OCI-LY3 (cell line): ENCODE measurements around the gene OR51A7.

Experiments used
- H2AFZ ChIP-seq: fragments of 200-600, 300-600 bp; shearing (Covaris generic); 2 replicates; pipeline ENCODE4 v1.6.0; 2014; ENCODE audit warnings: antibody characterized with exemption, low read depth, low read length
- H3K27ac ChIP-seq: fragments of 200-600, 300-600 bp; sonication (generic); 2 replicates; pipeline ENCODE4 v1.5.1; 2014; ENCODE audit warnings: mild to moderate bottlenecking, low read length, moderate library complexity, mixed read lengths
- H3K27me3 ChIP-seq: fragments of 200-600, 300-600 bp; sonication (generic); 2 replicates; pipeline ENCODE4 v1.6.1; 2014; ENCODE audit warnings: low read depth, low read length, mixed read lengths
- H3K36me3 ChIP-seq: fragments of 200-600, 300-600 bp; sonication (generic); replicated peaks from 2 replicates; pipeline ENCODE3; 2014; ENCODE audit warnings: low read depth, low read length, mixed read lengths
- H3K4me1 ChIP-seq: fragments of 300-600, 200-600 bp; sonication (generic); 2 replicates; pipeline ENCODE4 v1.6.1; 2014; ENCODE audit warnings: low read length, mixed read lengths
- H3K4me2 ChIP-seq: fragments of 200-600, 300-600 bp; sonication (generic); 2 replicates; pipeline ENCODE4 v1.6.1; 2014; ENCODE audit warnings: low read length, mixed read lengths
- H3K4me3 ChIP-seq: fragments of 300-600, 200-600 bp; sonication (generic); 2 replicates; pipeline ENCODE4 v1.5.1; 2014; ENCODE audit warnings: antibody characterized with exemption, mild to moderate bottlenecking, low read length, moderate library complexity
- H3K79me2 ChIP-seq: fragments of 300-600, 200-600 bp; shearing (Covaris generic); 2 replicates; pipeline ENCODE4 v1.6.1; 2014; ENCODE audit warnings: mild to moderate bottlenecking, low read length, mixed read lengths
- H3K9ac ChIP-seq: fragments of 300-600, 200-600 bp; shearing (Covaris generic); 2 replicates; pipeline ENCODE4 v1.6.0; 2014; ENCODE audit warnings: mild to moderate bottlenecking, low read length, moderate library complexity
- H3K9me3 ChIP-seq: fragments of 200-600, 300-600 bp; shearing (Covaris generic); 2 replicates; pipeline ENCODE4 v1.6.1; 2014; ENCODE audit warnings: low read length, mixed read lengths; ENCODE audit not compliant: insufficient read depth
- H4K20me1 ChIP-seq: fragments of 200-600, 300-600 bp; sonication (generic); 2 replicates; pipeline ENCODE4 v1.6.1; 2016; ENCODE audit warnings: low read length, mixed read lengths; ENCODE audit not compliant: insufficient read depth
- CTCF ChIP-seq: fragments of 200-600, 300-600 bp; sonication (generic); IDR thresholded peaks from 2 replicates; pipeline ENCODE4 v1.5.1; 2014; ENCODE audit warnings: antibody characterized with exemption, low read length, low read depth
- EZH2phosphoT487 ChIP-seq: fragments of 200-600 bp; shearing (Covaris generic); IDR thresholded peaks from 2 replicates; pipeline ENCODE4 v1.6.1; 2018; ENCODE audit warnings: antibody characterized with exemption, mixed run types, low read depth

OR51A7 gene

DNA sequence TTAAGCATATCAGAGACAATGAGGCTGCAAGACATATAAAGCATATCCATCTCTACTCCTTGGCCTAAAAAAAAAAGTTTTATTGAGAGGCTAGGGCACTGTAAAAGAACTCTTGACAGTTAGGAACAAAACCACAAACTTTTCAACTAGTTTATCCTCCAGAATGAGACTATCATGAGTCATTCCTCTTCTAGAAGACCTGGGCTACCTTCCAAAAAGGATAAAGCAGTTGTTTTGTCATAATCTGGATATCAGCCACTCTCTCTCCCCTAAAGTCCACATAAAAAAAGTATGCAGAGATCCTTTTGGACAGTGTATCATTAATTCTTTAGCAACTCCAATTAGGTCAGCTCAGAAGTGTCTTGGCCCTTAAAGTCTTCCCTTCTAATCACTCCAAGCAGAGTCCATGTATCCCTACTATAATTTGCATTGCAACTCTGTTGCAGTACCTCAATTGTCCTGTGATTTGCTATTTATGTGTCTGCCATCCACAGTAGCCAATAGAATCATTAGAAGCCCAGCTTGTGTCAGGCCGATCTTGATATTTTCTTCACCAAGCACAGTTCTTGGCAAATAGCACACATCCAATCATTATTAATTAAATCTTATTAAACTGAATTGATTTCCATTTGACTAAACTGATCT is 11.5 kb upstream of the OR51A7 start:
- H3K4me2 ChIP-seq = no peak overlapping the region

GRCh38 chr11:4916581-4916980 is 13.0 kb downstream of the OR51A7 start:
- no peaks in the 10 kb centered on the region for H3K27me3 ChIP-seq
- no peaks in the 10 kb centered on the region for H3K9me3 ChIP-seq
- H3K4me2 ChIP-seq = no peak overlapping the region
- no peaks in the 10 kb centered on the region for H3K79me2 ChIP-seq
- H3K27ac ChIP-seq = no peak overlapping the region
- no peak overlapping the region for H2AFZ ChIP-seq
- H3K4me1 ChIP-seq = peaks cover 13% of the 10 kb centered on the region
- no peak overlapping the region for H3K9ac ChIP-seq
- TF ChIP-seq CTCF = no peak
- H3K36me3 ChIP-seq = no peaks in the 10 kb centered on the region
- H4K20me1 ChIP-seq = no peaks in the 10 kb centered on the region
- H3K4me3 ChIP-seq = no peak overlapping the region

More for the DNA sequence above, 11.5 kb upstream of the OR51A7 start:
- no peaks in the 10 kb centered on the region for H3K36me3 ChIP-seq
- H2AFZ ChIP-seq = no peak overlapping the region
- H3K27ac ChIP-seq = no peak overlapping the region
- H4K20me1 ChIP-seq = no peaks in the 10 kb centered on the region
- TF ChIP-seq EZH2phosphoT487 (no peak), CTCF (no peak)
- H3K27me3 ChIP-seq = no peaks in the 10 kb centered on the region
- no peak overlapping the region for H3K4me3 ChIP-seq
- no peaks in the 10 kb centered on the region for H3K9me3 ChIP-seq
- H3K4me1 ChIP-seq = no peaks in the 10 kb centered on the region
- no peak overlapping the region for H3K9ac ChIP-seq
- no peaks in the 10 kb centered on the region for H3K79me2 ChIP-seq

GRCh38 chr11:4919250-4919649 is 15.7 kb downstream of the OR51A7 start, which contains the start of gene OR51G2:
OR51G2 (minus strand) TSS chr11:4919350; CDS start chr11:4915663, 3,687 bp downstream.
- Histone ChIP-seq H3K9ac (no peak within 1 kb of the TSS), H3K79me2 (no peaks in the 10 kb centered on the region), H3K9me3 (no peaks in the 10 kb centered on the region), H3K4me1 (peaks cover under 1% of the 10 kb centered on the region), H3K27ac (no peak within 1 kb of the TSS), H3K27me3 (no peaks in the 10 kb centered on the region), H3K36me3 (no peaks in the 10 kb centered on the region), H3K4me2 (no peak within 1 kb of the TSS), H3K4me3 (no peak within 1 kb of the TSS), H4K20me1 (no peaks in the 10 kb centered on the region), H2AFZ (no peak within 1 kb of the TSS)
- TF ChIP-seq CTCF (no peak), EZH2phosphoT487 (no peak)

DNA sequence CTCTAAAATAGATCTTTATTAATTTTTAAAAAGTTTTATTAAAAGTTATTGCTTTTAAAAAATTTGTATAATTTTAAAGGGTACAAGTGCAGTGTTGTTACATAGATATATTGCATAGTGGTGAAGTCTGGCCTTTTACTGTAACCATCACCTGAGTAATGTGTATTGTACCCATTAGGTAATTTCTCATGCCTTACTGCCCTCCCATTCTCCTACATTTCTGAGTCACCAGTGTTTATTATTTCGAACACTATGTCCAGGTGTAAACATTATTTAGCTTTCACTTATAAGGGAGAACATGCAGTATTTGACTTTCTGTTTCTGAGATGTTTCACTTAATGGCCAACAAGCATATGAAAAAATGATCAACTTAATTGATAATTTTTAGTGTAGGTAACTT is 18.2 kb downstream of the OR51A7 start:
- TF ChIP-seq EZH2phosphoT487 (no peak), CTCF (no peak)
- no peaks in the 10 kb centered on the region for H3K36me3 ChIP-seq
- H3K27me3 ChIP-seq = no peaks in the 10 kb centered on the region
- no peak overlapping the region for H3K4me3 ChIP-seq
- H3K9ac ChIP-seq = no peak overlapping the region
- no peaks in the 10 kb centered on the region for H3K79me2 ChIP-seq
- H3K4me2 ChIP-seq = no peak overlapping the region
- H4K20me1 ChIP-seq = no peaks in the 10 kb centered on the region
- H3K27ac ChIP-seq = no peak overlapping the region
- H3K9me3 ChIP-seq = no peaks in the 10 kb centered on the region
- no peaks in the 10 kb centered on the region for H3K4me1 ChIP-seq
- no peak overlapping the region for H2AFZ ChIP-seq
